Sigmoid colon (tissue), 4 donors: ENCODE measurements around the gene LAMA3.

Source experiments
- CTCF ChIP-seq, 4 experiments: fragments of 450-650 bp in 3 of 4; fragments of 200-600 bp in 1 of 4; IDR thresholded peaks; one replicate each; pipeline ENCODE4 v1.5.1; 2016 to 2019; ENCODE audit warnings: antibody characterized with exemption in 4 of 4, mild to moderate bottlenecking in 3 of 4, moderate library complexity in 2 of 4
- EP300 ChIP-seq, 4 donors: sonication (generic); formaldehyde crosslinking; IDR thresholded peaks; one replicate each; pipeline ENCODE4 v1.6.1; 2017; ENCODE audit warnings: antibody characterized with exemption in 4 of 4
- POLR2A ChIP-seq, 2 donors: fragments of 450-650 bp; IDR thresholded peaks; one replicate each; pipeline ENCODE4 v1.6.1; 2016; ENCODE audit warnings: antibody characterized with exemption in 2 of 2, mild to moderate bottlenecking in 2 of 2, moderate library complexity in 2 of 2
- POLR2AphosphoS5 ChIP-seq, 4 donors: sonication (generic); formaldehyde crosslinking; IDR thresholded peaks; one replicate each; pipeline ENCODE4 v1.6.1; 2017; ENCODE audit warnings: antibody characterized with exemption in 4 of 4

DNA sequence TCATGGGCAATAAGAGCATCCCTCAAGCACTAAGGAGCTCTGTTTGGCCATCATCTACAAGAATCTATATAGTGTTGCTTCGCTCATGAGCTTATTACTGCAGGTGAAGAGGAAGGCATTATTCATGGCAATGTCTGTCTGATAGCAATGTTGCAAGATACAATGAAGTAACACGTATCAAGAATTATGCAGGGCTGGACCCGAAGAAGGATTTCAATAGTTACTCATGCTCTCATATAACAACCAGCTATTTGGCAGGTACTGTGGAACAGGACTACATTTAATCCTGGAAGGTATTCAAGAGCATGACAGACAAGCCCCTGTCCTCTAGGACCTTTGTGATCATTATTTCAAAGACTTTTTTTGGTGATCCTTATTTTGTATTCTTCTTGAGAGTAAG lies 109.6 kb downstream of the LAMA3 start:
- TF ChIP-seq CTCF (IDR thresholded peaks at IDR 0.05): no peak
- TF ChIP-seq POLR2A (IDR thresholded peaks at IDR 0.05): no peak
- TF ChIP-seq EP300 (IDR thresholded peaks at IDR 0.05): no peak
- no peak for TF ChIP-seq POLR2AphosphoS5 (IDR thresholded peaks at IDR 0.05)
